Memory B cell (primary cell): Measurements from ENCODE around the gene SLC4A7.
"Not testable (repeated sequence)": the region's sequence is repeated elsewhere in the genome, so short reads cannot be mapped to it uniquely, and the experiment has no call there.

ENCODE experiments used
- ATAC-seq: fragments of 150-1000 bp; cut with Tn5 transposase; 2 replicates; pipeline ENCODE4 v1.10.0; 2021; ENCODE audit warnings: low read depth, mild to moderate bottlenecking, moderate library complexity
- DNase-seq, 2 donors: peaks; one replicate each; pipeline ENCODE4 v3.0.0; 2022; ENCODE audit warnings: low spot score in 2 of 2
- H3K27ac Mint-ChIP-seq: one replicate; pipeline ENCODE4 v1.8.0; 2022; ENCODE audit warnings: mild to moderate bottlenecking, moderate library complexity, mixed read lengths
- H3K27me3 Mint-ChIP-seq: one replicate; pipeline ENCODE4 v1.8.0; 2022; ENCODE audit warnings: mixed read lengths
- H3K36me3 Mint-ChIP-seq: one replicate; pipeline ENCODE4 v1.8.0; 2022; ENCODE audit warnings: mild to moderate bottlenecking, mixed read lengths
- H3K4me1 Mint-ChIP-seq: one replicate; pipeline ENCODE4 v1.8.0; 2022; ENCODE audit warnings: mixed read lengths
- H3K4me3 Mint-ChIP-seq: one replicate; pipeline ENCODE4 v1.8.0; 2022; ENCODE audit warnings: mild to moderate bottlenecking, moderate library complexity, mixed read lengths
- H3K9me3 Mint-ChIP-seq: one replicate; pipeline ENCODE4 v1.8.0; 2022; ENCODE audit warnings: mixed read lengths

SLC4A7 gene

GRCh38 chr3:27468283-27468886 lies 15.8 kb downstream of the SLC4A7 start:
- H3K9me3 Mint-ChIP-seq = no peaks in the 10 kb centered on the region
- no peaks in the 10 kb centered on the region for H3K27me3 Mint-ChIP-seq
- no peak overlapping the region for H3K4me3 Mint-ChIP-seq
- DNase-seq = no peak
- peaks cover 5% of the 10 kb centered on the region for H3K4me1 Mint-ChIP-seq
- H3K27ac Mint-ChIP-seq = no peak overlapping the region
- H3K36me3 Mint-ChIP-seq = peaks cover 8% of the 10 kb centered on the region
- ATAC-seq = no peak

- peaks cover 5% of the 10 kb centered on the region for H3K36me3 Mint-ChIP-seq
- peak overlapping the region; percentile 15 for H3K4me3 Mint-ChIP-seq
- no peaks in the 10 kb centered on the region for H3K9me3 Mint-ChIP-seq
- DNase-seq (peak in 1 of 2 donors; percentile 16), ATAC-seq (peak; percentile 79)
- H3K27ac Mint-ChIP-seq = no peak overlapping the region
- H3K4me1 Mint-ChIP-seq = peaks cover 5% of the 10 kb centered on the region
- H3K27me3 Mint-ChIP-seq = no peaks in the 10 kb centered on the region
Observed at GRCh38 chr3:27467545-27467944, 16.6 kb downstream of the SLC4A7 start.

- H3K4me3 Mint-ChIP-seq = no peak overlapping the region
- no peak for ATAC-seq
- no peaks in the 10 kb centered on the region for H3K9me3 Mint-ChIP-seq
- no peak overlapping the region for H3K27ac Mint-ChIP-seq
- peaks cover 5% of the 10 kb centered on the region for H3K36me3 Mint-ChIP-seq
- peaks cover 7% of the 10 kb centered on the region for H3K4me1 Mint-ChIP-seq
- no peak for DNase-seq
- no peaks in the 10 kb centered on the region for H3K27me3 Mint-ChIP-seq
Observed at GRCh38 chr3:27464646-27465045, 19.5 kb downstream of the SLC4A7 start.

DNA sequence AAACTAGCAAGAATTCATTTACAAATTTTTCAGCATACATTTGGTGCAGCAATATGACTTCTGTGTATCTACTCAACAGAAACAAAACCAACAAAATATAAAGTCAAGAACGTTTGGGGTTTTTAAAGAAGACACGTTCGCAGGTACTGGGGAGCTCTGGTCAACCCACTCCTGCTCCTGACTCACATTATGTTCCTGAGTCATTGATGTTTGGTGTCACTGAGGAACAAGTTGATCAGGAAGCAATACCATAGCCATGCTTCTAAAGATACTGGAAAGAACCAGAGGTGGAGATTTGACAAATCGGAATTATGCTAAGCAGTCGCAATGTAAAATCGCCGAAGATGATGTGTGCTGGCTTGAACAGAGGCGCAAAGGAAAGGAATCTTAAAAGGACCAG lies 22.0 kb downstream of the SLC4A7 start:
- Mint-ChIP-seq H3K36me3 (peaks cover 7% of the 10 kb centered on the region), H3K27ac (no peak overlapping the region), H3K4me1 (peaks cover 9% of the 10 kb centered on the region), H3K27me3 (no peaks in the 10 kb centered on the region), H3K4me3 (no peak overlapping the region), H3K9me3 (no peaks in the 10 kb centered on the region)
- ATAC-seq = no peak
- DNase-seq = no peak

- Mint-ChIP-seq H3K9me3 (no peaks in the 10 kb centered on the region), H3K4me3 (no peak overlapping the region), H3K27me3 (no peaks in the 10 kb centered on the region), H3K36me3 (peaks cover 7% of the 10 kb centered on the region), H3K27ac (no peak overlapping the region), H3K4me1 (peaks cover 24% of the 10 kb centered on the region)
- ATAC-seq = no peak
- DNase-seq = no peak
Observed at GRCh38 chr3:27458929-27459328, 25.3 kb downstream of the SLC4A7 start.

- no peaks in the 10 kb centered on the region for H3K27me3 Mint-ChIP-seq
- H3K27ac Mint-ChIP-seq = no peak overlapping the region
- no peak for ATAC-seq
- H3K4me1 Mint-ChIP-seq = peaks cover 32% of the 10 kb centered on the region
- H3K4me3 Mint-ChIP-seq = no peak overlapping the region
- H3K9me3 Mint-ChIP-seq = no peaks in the 10 kb centered on the region
- peaks cover 2% of the 10 kb centered on the region for H3K36me3 Mint-ChIP-seq
- no peak for DNase-seq
Observed at GRCh38 chr3:27456554-27456953, 27.6 kb downstream of the SLC4A7 start.

DNA sequence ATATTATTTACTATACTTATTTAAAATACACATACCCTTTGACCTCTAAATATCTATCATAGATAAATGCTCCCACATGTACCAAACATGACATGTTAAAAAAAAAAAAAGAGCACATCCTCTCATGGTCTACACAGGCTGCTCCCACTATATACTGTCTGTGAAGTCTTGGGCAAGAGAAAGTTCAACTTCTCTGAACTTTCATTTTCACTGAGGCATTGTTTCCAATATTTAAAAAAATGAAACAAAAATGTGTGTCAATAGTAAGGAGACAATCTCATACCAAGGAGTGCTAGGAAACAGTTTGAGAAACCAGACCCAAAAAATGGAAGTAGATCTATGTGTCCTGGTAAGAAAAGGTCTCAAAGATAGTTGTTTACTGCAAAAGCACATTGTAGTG lies 29.3 kb downstream of the SLC4A7 start:
- ATAC-seq = no peak
- Mint-ChIP-seq H3K36me3 (peaks cover 7% of the 10 kb centered on the region), H3K4me1 (peaks cover 33% of the 10 kb centered on the region)

DNA sequence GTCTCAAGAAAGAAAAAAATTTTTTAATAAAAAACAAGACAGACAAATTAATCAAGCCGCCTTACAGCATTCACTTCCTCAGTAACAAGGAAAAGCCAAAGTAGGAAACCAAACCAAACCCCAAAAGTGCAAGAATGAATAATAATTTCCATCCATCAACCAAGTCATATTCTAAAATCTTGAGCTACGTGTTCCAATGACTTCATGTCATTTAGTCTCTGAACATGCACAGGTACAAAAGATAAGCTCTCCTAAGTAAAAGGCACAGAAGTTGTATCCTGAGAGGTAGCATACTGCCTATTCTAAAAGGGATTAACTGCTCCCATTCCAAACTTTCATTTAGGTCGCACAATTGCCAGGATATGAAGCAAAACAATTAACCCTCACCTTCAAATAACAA lies 29.7 kb downstream of the SLC4A7 start:
- Mint-ChIP-seq H3K36me3 (peaks cover 7% of the 10 kb centered on the region), H3K27me3 (no peaks in the 10 kb centered on the region), H3K9me3 (no peaks in the 10 kb centered on the region), H3K4me1 (peaks cover 33% of the 10 kb centered on the region), H3K4me3 (no peak overlapping the region), H3K27ac (peak overlapping the region; percentile 53)
- ATAC-seq (no peak), DNase-seq (no peak)

More for the DNA sequence above, 29.3 kb downstream of the SLC4A7 start:
- peak overlapping the region; percentile 53 for H3K27ac Mint-ChIP-seq
- H3K4me3 Mint-ChIP-seq = no peak overlapping the region
- no peak for DNase-seq
- no peaks in the 10 kb centered on the region for H3K27me3 Mint-ChIP-seq
- H3K9me3 Mint-ChIP-seq = no peaks in the 10 kb centered on the region

DNA sequence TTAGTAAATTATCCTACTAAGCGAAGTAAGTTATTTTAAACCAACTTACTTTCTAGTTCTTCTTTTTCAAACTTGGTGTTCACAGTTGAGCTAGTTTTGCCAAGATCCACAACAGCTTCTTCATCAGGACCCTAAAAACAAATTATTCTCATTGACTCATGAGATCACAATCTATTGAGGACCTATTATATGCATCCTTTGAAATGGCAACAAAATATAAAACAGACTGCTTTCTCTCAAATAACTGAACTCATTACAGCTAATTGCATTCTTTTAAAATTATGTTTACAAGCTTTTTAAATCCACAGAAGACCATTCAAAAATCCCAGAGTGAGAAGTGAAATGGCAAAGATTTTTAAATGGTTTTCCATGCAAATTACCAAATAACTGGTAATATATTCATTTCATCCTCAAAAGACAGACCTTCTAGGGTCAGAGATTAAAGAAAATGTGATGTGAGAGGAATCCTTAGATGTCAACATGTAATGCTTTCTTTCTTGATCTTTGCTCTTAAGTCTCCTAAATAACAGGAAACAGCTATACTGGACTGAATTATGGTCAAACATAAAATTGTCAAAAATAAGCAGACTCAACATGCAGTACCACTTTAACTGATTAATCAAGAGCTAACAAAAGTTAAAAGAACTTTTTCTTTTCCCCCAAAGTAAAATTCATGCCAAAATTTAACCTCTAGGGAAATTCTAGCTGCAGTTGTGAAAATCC lies 31.7 kb downstream of the SLC4A7 start:
- H3K4me3 Mint-ChIP-seq = no peak overlapping the region
- no peaks in the 10 kb centered on the region for H3K27me3 Mint-ChIP-seq
- peaks cover 30% of the 10 kb centered on the region for H3K4me1 Mint-ChIP-seq
- ATAC-seq = no peak
- no peak overlapping the region for H3K27ac Mint-ChIP-seq
- H3K9me3 Mint-ChIP-seq = no peaks in the 10 kb centered on the region
- peaks cover 11% of the 10 kb centered on the region for H3K36me3 Mint-ChIP-seq
- DNase-seq = no peak

GRCh38 chr3:27451842-27452241 lies 32.3 kb downstream of the SLC4A7 start:
- H3K27me3 Mint-ChIP-seq = no peaks in the 10 kb centered on the region
- peaks cover 29% of the 10 kb centered on the region for H3K4me1 Mint-ChIP-seq
- no peak overlapping the region for H3K27ac Mint-ChIP-seq
- no peak overlapping the region for H3K4me3 Mint-ChIP-seq
- no peaks in the 10 kb centered on the region for H3K9me3 Mint-ChIP-seq
- no peak for DNase-seq
- no peak for ATAC-seq
- peaks cover 10% of the 10 kb centered on the region for H3K36me3 Mint-ChIP-seq

GRCh38 chr3:27451251-27451650 lies 32.9 kb downstream of the SLC4A7 start:
- Mint-ChIP-seq H3K36me3 (peaks cover 10% of the 10 kb centered on the region), H3K4me1 (peaks cover 24% of the 10 kb centered on the region), H3K27me3 (no peaks in the 10 kb centered on the region), H3K27ac (no peak overlapping the region), H3K9me3 (no peaks in the 10 kb centered on the region), H3K4me3 (no peak overlapping the region)
- ATAC-seq (no peak), DNase-seq (no peak)

DNA sequence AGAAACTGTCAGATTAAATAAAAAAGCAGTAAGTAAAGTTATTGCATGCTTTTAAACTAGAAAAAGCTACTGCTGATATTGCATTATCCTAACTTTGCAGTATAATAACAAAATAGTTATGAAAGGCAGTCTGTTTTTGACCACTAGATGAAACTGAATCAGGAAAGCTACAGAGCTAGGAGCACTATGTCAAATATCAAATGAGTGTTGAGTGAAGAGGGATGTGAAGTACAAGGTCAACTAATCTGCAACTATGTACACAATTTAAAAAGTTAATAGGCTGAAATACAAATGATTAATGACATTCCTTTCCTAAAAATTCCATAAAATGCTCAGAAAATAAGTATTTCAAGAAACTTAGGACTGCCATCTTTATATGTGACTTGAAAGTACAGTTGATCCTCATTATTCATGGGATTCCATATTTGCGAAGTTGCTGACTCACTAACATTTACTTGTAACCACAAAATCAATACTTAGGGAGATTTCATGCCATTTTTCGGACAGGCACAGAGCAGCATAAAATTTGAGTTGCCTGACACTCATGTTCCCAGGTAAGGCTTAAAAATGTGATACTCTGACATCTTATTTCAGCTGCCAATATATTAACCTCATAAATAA lies 34.5 kb downstream of the SLC4A7 start:
- DNase-seq (no peak), ATAC-seq (no peak)
- Mint-ChIP-seq H3K36me3 (peaks cover 15% of the 10 kb centered on the region), H3K4me1 (peaks cover 16% of the 10 kb centered on the region), H3K4me3 (no peak overlapping the region), H3K9me3 (no peaks in the 10 kb centered on the region), H3K27ac (no peak overlapping the region), H3K27me3 (no peaks in the 10 kb centered on the region)

- not testable (repeated sequence) for H3K27me3 Mint-ChIP-seq
- H3K36me3 Mint-ChIP-seq = peaks cover 48% of the 10 kb centered on the region
Observed at GRCh38 chr3:27442995-27443394, 41.2 kb downstream of the SLC4A7 start.

GRCh38 chr3:27438352-27438751 lies 45.8 kb downstream of the SLC4A7 start:
- not testable (repeated sequence) for H3K27me3 Mint-ChIP-seq, ATAC-seq, DNase-seq, H3K27ac Mint-ChIP-seq, H3K4me3 Mint-ChIP-seq, H3K4me1 Mint-ChIP-seq
- peaks cover 44% of the 10 kb centered on the region for H3K36me3 Mint-ChIP-seq
- H3K9me3 Mint-ChIP-seq = peaks cover 10% of the 10 kb centered on the region

More at GRCh38 chr3:27442995-27443394, 41.2 kb downstream of the SLC4A7 start:
- ATAC-seq, DNase-seq, H3K4me3 Mint-ChIP-seq, H3K4me1 Mint-ChIP-seq: not testable (repeated sequence)
- Mint-ChIP-seq H3K9me3 (peaks cover 11% of the 10 kb centered on the region), H3K27ac (peak overlapping the region; percentile 68)
